ENCODE measurements around the gene DTD1. TPM values are rescaled to one million over a fixed set of nuclear protein-coding genes. Genes with fewer than 3 reads are reported as not detected.

Gene DTD1
- total RNA-seq, 1 experiment from 2014 or later: 62.8 TPM

DNA sequence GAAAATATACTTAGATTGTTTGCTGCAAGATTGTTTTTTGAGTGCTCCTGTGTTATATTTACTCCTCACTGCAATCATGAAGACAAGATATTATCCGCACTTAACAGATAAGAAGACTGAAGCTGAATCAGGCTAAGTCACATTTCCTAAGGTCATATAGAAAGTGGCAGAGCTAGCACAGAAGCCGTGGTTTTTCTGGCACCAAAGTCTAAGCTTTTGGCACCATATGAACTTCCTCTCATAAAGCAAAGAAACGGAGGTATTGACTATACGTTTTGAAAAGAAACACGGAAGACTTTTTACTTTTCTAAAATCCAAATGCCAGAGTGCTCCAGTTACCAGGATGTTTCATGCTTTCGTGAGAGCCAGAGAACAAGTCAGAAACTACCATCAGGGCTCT lies 9.3 kb upstream of the DTD1 start:
- CTCF ChIA-PET: no interaction called here
- Histone ChIP-seq H3F3A (ENCODE audit: insufficient read depth, low read depth) (no peaks in the 10 kb centered on the region), H3K9me3 (ENCODE audit: insufficient read depth, low read depth) (no peaks in the 10 kb centered on the region), H3K4me1 (replicated peaks; ENCODE audit: insufficient read depth) (no peaks in the 10 kb centered on the region), H3K79me2 (ENCODE audit: low read depth) (no peaks in the 10 kb centered on the region), H3K36me3 (ENCODE audit: low read depth) (no peaks in the 10 kb centered on the region), H3K4me3 (no peak overlapping the region), H2AFZ (no peak overlapping the region), H3K4me2 (no peak overlapping the region), H3K27me3 (ENCODE audit: insufficient read depth, low read depth) (no peaks in the 10 kb centered on the region), H3K9me2 (ENCODE audit: insufficient read depth) (no peaks in the 10 kb centered on the region), H4K20me1 (ENCODE audit: insufficient read depth) (no peaks in the 10 kb centered on the region), H3K27ac (no peak overlapping the region)
- TF ChIP-seq EZH2 (IDR thresholded peaks at IDR 0.05; ENCODE audit: low read depth) (no peak), CTCF (conservative IDR thresholded peaks at IDR 0.05) (no peak)
- BruUV-seq (replicated peaks): no TSS peak
- no peak for DNase-seq
- POLR2A ChIA-PET (ENCODE audit: unreplicated experiment): interaction anchor here (0.5 kb wide), 1 partner anchor 1029 kb away, joined by 3 read pairs; no protein-coding TSS in a partner anchor
- intact Hi-C loops (cut with micrococcal nuclease; ENCODE audit: unreplicated experiment): no loop called here

DNA sequence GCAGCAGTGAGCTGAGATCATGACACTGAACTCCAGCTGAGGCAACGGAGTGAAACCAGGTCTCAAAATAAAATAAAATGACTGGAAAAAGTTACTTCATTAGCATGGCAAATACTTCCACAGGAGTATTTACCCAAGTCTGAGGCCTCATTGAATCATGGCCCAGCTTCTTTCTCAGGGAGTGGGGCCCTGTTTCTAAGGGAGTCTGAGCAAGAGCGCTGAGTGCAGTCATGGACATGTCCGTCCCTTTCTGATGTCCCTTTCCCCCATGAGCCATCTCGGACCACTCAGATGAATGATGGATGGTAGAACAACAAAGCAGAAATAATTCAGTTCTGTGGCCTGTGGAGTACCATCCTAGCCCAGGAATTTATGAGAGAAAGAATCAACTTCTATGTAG lies 7.8 kb upstream of the DTD1 start:
- H3K27me3 ChIP-seq (ENCODE audit: insufficient read depth, low read depth): no peaks in the 10 kb centered on the region
- H3K36me3 ChIP-seq (ENCODE audit: low read depth): no peaks in the 10 kb centered on the region
- no peak overlapping the region for H3K27ac ChIP-seq
- no peak overlapping the region for H2AFZ ChIP-seq
- intact Hi-C loops (cut with micrococcal nuclease; ENCODE audit: unreplicated experiment): no loop called here
- CTCF ChIA-PET: no interaction called here
- no peaks in the 10 kb centered on the region for H3K9me2 ChIP-seq (ENCODE audit: insufficient read depth)
- POLR2A ChIA-PET (ENCODE audit: unreplicated experiment): no interaction called here
- DNase-seq: no peak
- H3K79me2 ChIP-seq (ENCODE audit: low read depth): no peaks in the 10 kb centered on the region
- no peak for TF ChIP-seq EZH2 (IDR thresholded peaks at IDR 0.05; ENCODE audit: low read depth)
- no peak for TF ChIP-seq CTCF (conservative IDR thresholded peaks at IDR 0.05)
- BruUV-seq (replicated peaks): no TSS peak
- no peaks in the 10 kb centered on the region for H3F3A ChIP-seq (ENCODE audit: insufficient read depth, low read depth)
- no peak overlapping the region for H3K4me2 ChIP-seq
- no peaks in the 10 kb centered on the region for H3K9me3 ChIP-seq (ENCODE audit: insufficient read depth, low read depth)
- H3K4me3 ChIP-seq: no peak overlapping the region
- H4K20me1 ChIP-seq (ENCODE audit: insufficient read depth): no peaks in the 10 kb centered on the region
- no peaks in the 10 kb centered on the region; the same call in 1 of the 2 replicates for H3K4me1 ChIP-seq (replicated peaks; ENCODE audit: insufficient read depth)

DNA sequence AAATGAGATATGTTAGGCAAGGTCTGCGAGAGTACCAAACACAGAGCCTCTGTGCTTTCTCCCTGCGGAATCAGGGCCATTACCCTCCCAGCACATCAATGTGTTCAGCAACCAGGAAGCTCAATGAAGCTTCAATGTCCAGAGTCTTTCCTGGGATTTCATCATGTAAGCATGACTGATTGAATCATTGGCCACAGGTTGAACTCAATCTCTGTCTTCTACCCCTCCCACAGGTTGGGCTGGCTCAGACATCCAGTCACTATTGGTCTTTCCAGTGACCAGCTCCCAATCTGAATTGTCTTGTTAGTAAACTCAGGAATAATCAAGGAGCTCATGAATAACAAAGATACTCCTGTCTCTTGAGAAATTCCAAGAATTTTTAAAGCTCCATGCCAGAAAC lies 2.7 kb upstream of the DTD1 start:
- BruUV-seq (replicated peaks): no TSS peak
- no peaks in the 10 kb centered on the region for H3K9me2 ChIP-seq (ENCODE audit: insufficient read depth)
- no peak overlapping the region for H3K4me2 ChIP-seq
- peak; percentile 28 to 40 for DNase-seq
- no peaks in the 10 kb centered on the region for H3K27me3 ChIP-seq (ENCODE audit: insufficient read depth, low read depth)
- no peaks in the 10 kb centered on the region for H3K36me3 ChIP-seq (ENCODE audit: low read depth)
- no peaks in the 10 kb centered on the region for H3F3A ChIP-seq (ENCODE audit: insufficient read depth, low read depth)
- ChIA-PET POLR2A (ENCODE audit: unreplicated experiment) (interaction anchor here (0.6 to 0.7 kb wide), 2 partner anchors 30 to 197 kb away, joined by 5 to 14 read pairs; no protein-coding TSS in a partner anchor), CTCF (no interaction called here)
- intact Hi-C loops (cut with micrococcal nuclease; ENCODE audit: unreplicated experiment): no loop called here
- no peaks in the 10 kb centered on the region for H3K9me3 ChIP-seq (ENCODE audit: insufficient read depth, low read depth)
- peaks cover 12% of the 10 kb centered on the region; the same call in 1 of the 2 replicates for H3K4me1 ChIP-seq (replicated peaks; ENCODE audit: insufficient read depth)
- no peaks in the 10 kb centered on the region; the same call in 1 of the 2 replicates for H4K20me1 ChIP-seq (ENCODE audit: insufficient read depth)
- peak overlapping the region; percentile 49 for H3K27ac ChIP-seq
- no peak for TF ChIP-seq EZH2 (IDR thresholded peaks at IDR 0.05; ENCODE audit: low read depth)
- TF ChIP-seq CTCF (conservative IDR thresholded peaks at IDR 0.05): no peak
- H2AFZ ChIP-seq: no peak overlapping the region
- peaks cover 20% of the 10 kb centered on the region for H3K79me2 ChIP-seq (ENCODE audit: low read depth)
- H3K4me3 ChIP-seq: no peak overlapping the region

Measured in PC-9 (cell line).